GM12878 (cell line): ENCODE data around the gene NOTCH3. TPM values are rescaled to one million over a fixed set of nuclear protein-coding genes. Genes with fewer than 3 reads are reported as not detected.

Experiments used
- ATAC-seq: fragments of 200-7000 bp; cut with Tn5 transposase; 3 replicates; pipeline ENCODE4 v1.9.1; 2020; ENCODE audit warnings: mild to moderate bottlenecking, moderate library complexity
- BruUV-seq: library from RNA; stranded (reverse); fragments of 400-500 nt; replicated peaks from 2 replicates; lab custom pipeline; 2021; lab: Mats Ljungman, UMichigan
- CTCF ChIA-PET: fragments of 300-600 bp; sonication (Branson Sonifier 250); formaldehyde crosslinking; extraction: SDS; loops from one replicate; lab custom pipeline; 2021; ENCODE audit warnings: inconsistent platforms; lab: Yijun Ruan, JAX
- POLR2A ChIA-PET: fragments of 350-600 bp; formaldehyde crosslinking; extraction: SDS; loops from one replicate; lab custom pipeline; 2021; ENCODE audit warnings: inconsistent platforms; lab: Charles Lee
- RAD21 ChIA-PET: fragments of 300-600 bp; sonication (Branson Sonifier 250); formaldehyde crosslinking; loops from one replicate; lab custom pipeline; 2023; ENCODE audit warnings: antibody characterized with exemption; ENCODE audit not compliant: unreplicated experiment; lab: Charles Lee
- SMC1A ChIA-PET: fragments of 300-600 bp; sonication (Branson Sonifier 250); formaldehyde crosslinking; loops from one replicate; lab custom pipeline; 2023; ENCODE audit not compliant: unreplicated experiment, uncharacterized antibody; lab: Charles Lee
- DNase-seq: peaks from one replicate; pipeline ENCODE4 v3.0.0-alpha.2; 2011; ENCODE audit warnings: low read depth, low spot score
- FAIRE-seq: peaks from 3 replicates; lab custom pipeline; 2011; peaks lifted over from hg19 to GRCh38; lab: Jason Lieb, UNC
- H2AFZ ChIP-seq: 2 replicates; pipeline ENCODE4 v1.6.0; 2011; ENCODE audit warnings: low read depth, low read length, control low read depth; ENCODE audit not compliant: control insufficient read depth
- H3K27ac ChIP-seq: 2 replicates; pipeline ENCODE4 v1.5.1; 2011; ENCODE audit warnings: control low read depth; ENCODE audit not compliant: control insufficient read depth, insufficient read depth
- H3K27me3 ChIP-seq, 2 experiments: replicated peaks in 1 of 2; 2 replicates each; pipeline versions ENCODE4 v1.6.0 to v1.6.1; 2011; ENCODE audit warnings: low read length in 1 of 2; ENCODE audit not compliant: control insufficient read depth in 2 of 2, insufficient read depth in 2 of 2
- H3K36me3 ChIP-seq, 2 experiments: 2 replicates each; pipeline ENCODE4 v1.5.1; 2011; ENCODE audit warnings: low read length in 1 of 2; ENCODE audit not compliant: control insufficient read depth in 2 of 2, insufficient read depth in 2 of 2
- H3K4me1 ChIP-seq: 2 replicates; pipeline ENCODE4 v1.6.1; 2011; ENCODE audit warnings: mild to moderate bottlenecking, low read length, moderate library complexity, mixed read lengths; ENCODE audit not compliant: control insufficient read depth, insufficient read depth
- H3K4me2 ChIP-seq: 2 replicates; pipeline ENCODE4 v1.6.0; 2011; ENCODE audit warnings: control low read depth; ENCODE audit not compliant: control insufficient read depth, insufficient read depth
- H3K4me3 ChIP-seq: fragments of 200-600 bp; sonication (generic); 2 replicates; pipeline ENCODE4 v1.5.1; 2016
- H3K79me2 ChIP-seq: 2 replicates; pipeline ENCODE4 v1.6.0; 2011; ENCODE audit warnings: low read length; ENCODE audit not compliant: control insufficient read depth, insufficient read depth
- H3K9ac ChIP-seq: 2 replicates; pipeline ENCODE4 v1.8.0; 2011; ENCODE audit warnings: low read length, control low read depth, mixed read lengths; ENCODE audit not compliant: control insufficient read depth, insufficient read depth
- H3K9me3 ChIP-seq: replicated peaks from 3 replicates; pipeline ENCODE4 v1.5.1; 2011; ENCODE audit warnings: mild to moderate bottlenecking, low read length; ENCODE audit not compliant: control insufficient read depth, insufficient read depth
- H4K20me1 ChIP-seq: 2 replicates; pipeline ENCODE4 v1.6.0; 2011; ENCODE audit not compliant: control insufficient read depth, insufficient read depth
- CBX5 ChIP-seq: sonication (generic); IDR thresholded peaks from 2 replicates; pipeline ENCODE4 v1.6.1; 2016; ENCODE audit warnings: low read depth, moderate library complexity, mild to moderate bottlenecking, inconsistent platforms
- FOXK2 ChIP-seq: fragments of 450-650 bp; IDR thresholded peaks from 2 replicates; pipeline ENCODE4 v1.6.1; 2017; ENCODE audit warnings: mild to moderate bottlenecking, moderate library complexity
- JUNB ChIP-seq: IDR thresholded peaks from 2 replicates; pipeline ENCODE4 v1.6.1; 2016; ENCODE audit warnings: antibody characterized with exemption, mild to moderate bottlenecking
- PML ChIP-seq: IDR thresholded peaks from 2 replicates; pipeline ENCODE4 v1.6.1; 2012; ENCODE audit warnings: low read length, inconsistent platforms
- POLR2A ChIP-seq: IDR thresholded peaks from 2 replicates; pipeline ENCODE4 v1.6.1; 2011; ENCODE audit warnings: low read depth, mild to moderate bottlenecking, low read length
- ZNF24 ChIP-seq: fragments of 450-650 bp; IDR thresholded peaks from 2 replicates; pipeline ENCODE4 v1.6.1; 2017; ENCODE audit warnings: antibody characterized with exemption, mild to moderate bottlenecking
- WGBS: methylation state at CpG from one replicate; pipeline ENCODE4 v1.1.6; 2016; ENCODE audit warnings: low lambda C conversion rate; ENCODE audit not compliant: insufficient replicate concordance, insufficient coverage; ENCODE audit errors: missing lambda C conversion rate; 5-methylcytosine and 5-hydroxymethylcytosine counted together
- in situ Hi-C: fragments of 300-500 bp; cut with MboI; formaldehyde crosslinking; loops from 9 replicates; pipeline ENCODE4 v1.14.3; 2018; ENCODE audit warnings: mixed read lengths
- intact Hi-C: fragments of 100-400 bp; cut with micrococcal nuclease; formaldehyde crosslinking; loops from one replicate; pipeline ENCODE4 v1.14.2; 2022; ENCODE audit not compliant: unreplicated experiment
- polyA plus RNA-seq, 11 experiments: library from polyadenylated mRNA; depleted of rRNA in 4 of 11; unstranded in 6 of 11; stranded (reverse) in 5 of 11; fragments of >200 nt; fragmentation: Nextera tagmentation in 4 of 11; fragmentation: Illumina TruSeq in 1 of 11; extraction: Ambion mirVana in 4 of 11; extraction: Trizol in 1 of 11; gene quantifications; 1 replicate in 1 of 11; 2 replicates in 10 of 11; pipeline versions ENCODE4 v1.2.1 to v1.2.3, GENCODE V29; 2011 to 2016; ENCODE audit warnings: inconsistent platforms in 2 of 11, missing spikeins in 2 of 11, low read depth in 1 of 11
- total RNA-seq, 4 experiments: library from RNA; depleted of rRNA in 3 of 4; stranded (reverse); fragments of >200 nt in 3 of 4; fragmentation: Illumina TruSeq in 1 of 4; extraction: Trizol in 1 of 4; gene quantifications; 2 replicates each; pipeline versions ENCODE4 v1.2.1 to v1.2.3, GENCODE V29; 2013 to 2021
- TF ChIP-seq, protein P1 (sequence below): fragments of 450-650 bp; IDR thresholded peaks from 2 replicates; pipeline ENCODE4 v1.6.1; 2017; ENCODE audit warnings: low read depth, mild to moderate bottlenecking, moderate library complexity

Gene NOTCH3
- total and polyA plus RNA-seq, 10 of the 15 experiments (the other 5 are each of a cell fraction or from before 2014, with no cell fraction given), result 0.01 to 0.42 (median 0.10) TPM; not detected in 5

DNA sequence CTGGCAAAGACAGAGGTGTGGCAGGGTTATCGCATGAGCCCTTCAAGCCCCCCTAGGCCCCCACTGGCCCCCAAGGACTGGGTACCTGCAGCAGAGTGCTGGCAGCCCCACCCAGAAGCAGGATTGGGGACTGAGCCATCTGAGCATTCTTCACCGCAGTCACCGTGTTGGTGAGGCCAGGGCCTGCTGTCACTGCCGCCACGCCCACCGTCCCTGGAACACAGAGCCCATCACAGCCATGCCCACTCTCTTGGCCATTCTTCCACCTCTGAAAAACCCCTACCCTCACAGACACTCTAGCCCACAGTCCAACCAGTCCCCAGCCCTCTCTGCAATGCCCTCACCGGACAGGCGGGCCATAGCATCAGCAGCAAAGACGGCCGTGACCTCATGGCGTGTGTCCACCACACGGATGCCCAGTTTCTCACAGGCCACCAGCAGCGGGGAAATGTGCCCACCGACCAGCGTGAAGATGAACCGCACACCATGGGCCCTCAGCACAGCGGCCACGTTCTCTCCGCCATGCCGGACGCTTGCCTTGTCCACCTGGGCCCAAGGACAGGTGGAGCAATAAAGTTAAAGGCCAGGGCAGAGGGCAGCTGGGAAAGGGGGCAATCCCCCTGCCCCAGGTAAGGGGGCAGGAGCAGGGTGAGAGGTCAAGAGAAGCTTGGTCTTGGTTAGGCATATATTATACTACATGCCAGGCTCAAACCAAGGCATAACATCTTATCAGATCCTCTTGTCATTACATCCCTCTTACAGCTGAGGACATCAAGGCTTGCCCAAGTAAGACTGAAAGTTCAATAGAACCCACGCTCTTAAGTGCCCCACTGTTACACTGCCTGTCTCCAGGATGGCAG lies 77.5 kb downstream of the NOTCH3 start:
- Histone ChIP-seq H3K4me1 (peaks cover 6% of the 10 kb centered on the region), H2AFZ (no peak overlapping the region), H3K79me2 (peaks cover 7% of the 10 kb centered on the region), H4K20me1 (no peaks in the 10 kb centered on the region), H3K36me3 (peaks cover 5 to 9% of the 10 kb centered on the region in 2 experiments; a peak in 3 of 4 replicates), H3K27ac (no peak overlapping the region), H3K4me3 (no peak overlapping the region), H3K9ac (no peak overlapping the region), H3K4me2 (peak overlapping the region; percentile 79; the same call in 1 of the 2 replicates), H3K9me3 (no peaks in the 10 kb centered on the region), H3K27me3 (no peaks in the 10 kb centered on the region)
- FAIRE-seq (no peak), ATAC-seq (no peak), DNase-seq (no peak)
- ChIA-PET POLR2A (no interaction called here), RAD21 (no interaction called here), SMC1A (no interaction called here), CTCF (no interaction called here)
- in situ Hi-C loops (no loop called here), intact Hi-C loops (no loop called here)
- BruUV-seq, result no TSS peak
- 96% methylated on average over 22 of the region's 22 CpGs for WGBS
- TF ChIP-seq CBX5 (no peak), JUNB (no peak), FOXK2 (no peak), ZNF24 (no peak), POLR2A (no peak), PML (no peak)
- TF ChIP-seq, protein P1, sequence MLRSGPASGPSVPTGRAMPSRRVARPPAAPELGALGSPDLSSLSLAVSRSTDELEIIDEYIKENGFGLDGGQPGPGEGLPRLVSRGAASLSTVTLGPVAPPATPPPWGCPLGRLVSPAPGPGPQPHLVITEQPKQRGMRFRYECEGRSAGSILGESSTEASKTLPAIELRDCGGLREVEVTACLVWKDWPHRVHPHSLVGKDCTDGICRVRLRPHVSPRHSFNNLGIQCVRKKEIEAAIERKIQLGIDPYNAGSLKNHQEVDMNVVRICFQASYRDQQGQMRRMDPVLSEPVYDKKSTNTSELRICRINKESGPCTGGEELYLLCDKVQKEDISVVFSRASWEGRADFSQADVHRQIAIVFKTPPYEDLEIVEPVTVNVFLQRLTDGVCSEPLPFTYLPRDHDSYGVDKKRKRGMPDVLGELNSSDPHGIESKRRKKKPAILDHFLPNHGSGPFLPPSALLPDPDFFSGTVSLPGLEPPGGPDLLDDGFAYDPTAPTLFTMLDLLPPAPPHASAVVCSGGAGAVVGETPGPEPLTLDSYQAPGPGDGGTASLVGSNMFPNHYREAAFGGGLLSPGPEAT, result no peak
